ENCODE results near the gene GAK.

DNA sequence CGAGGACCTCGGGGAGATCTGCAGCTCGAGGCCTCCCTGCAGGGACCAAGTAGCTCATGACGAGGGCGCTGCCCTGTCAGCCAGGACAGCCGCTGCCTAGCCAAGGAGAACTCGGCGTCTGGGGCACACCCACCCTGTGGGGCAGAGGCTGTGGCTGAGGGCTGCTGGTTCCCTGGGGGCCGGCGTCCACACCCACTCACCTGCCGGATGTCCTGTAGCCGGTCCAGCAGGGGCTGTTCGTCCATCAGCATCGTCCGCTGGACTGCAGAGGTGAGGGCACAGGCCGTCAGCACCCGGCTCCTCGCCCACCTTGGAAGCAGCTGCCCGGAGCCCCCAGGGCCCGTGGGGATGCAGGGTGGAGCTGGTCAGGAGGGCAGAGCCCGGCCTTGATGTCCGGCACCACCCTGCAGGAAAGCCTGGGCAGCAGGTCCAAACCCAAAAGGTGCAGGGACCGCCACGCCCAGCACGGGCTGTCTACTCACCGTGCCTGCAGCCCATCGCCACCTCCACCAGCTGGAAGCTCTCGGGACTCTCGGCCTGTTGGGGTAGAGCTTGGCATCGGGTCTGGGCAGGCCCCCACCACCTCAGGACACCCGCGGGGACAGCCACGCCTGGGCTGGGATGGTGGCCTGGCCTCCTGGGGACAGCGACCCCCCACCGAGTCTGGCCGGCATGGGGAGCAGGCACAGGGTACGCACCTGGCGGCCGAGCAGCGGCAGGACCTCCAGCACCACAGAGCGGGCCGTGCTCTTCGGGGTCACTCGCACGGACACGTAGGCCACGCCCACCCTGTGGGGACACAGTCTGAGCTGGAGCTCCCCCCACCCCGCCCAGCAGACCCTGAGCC is 34.4 kb upstream of the GAK start:
- TF ChIP-seq, protein P1, sequence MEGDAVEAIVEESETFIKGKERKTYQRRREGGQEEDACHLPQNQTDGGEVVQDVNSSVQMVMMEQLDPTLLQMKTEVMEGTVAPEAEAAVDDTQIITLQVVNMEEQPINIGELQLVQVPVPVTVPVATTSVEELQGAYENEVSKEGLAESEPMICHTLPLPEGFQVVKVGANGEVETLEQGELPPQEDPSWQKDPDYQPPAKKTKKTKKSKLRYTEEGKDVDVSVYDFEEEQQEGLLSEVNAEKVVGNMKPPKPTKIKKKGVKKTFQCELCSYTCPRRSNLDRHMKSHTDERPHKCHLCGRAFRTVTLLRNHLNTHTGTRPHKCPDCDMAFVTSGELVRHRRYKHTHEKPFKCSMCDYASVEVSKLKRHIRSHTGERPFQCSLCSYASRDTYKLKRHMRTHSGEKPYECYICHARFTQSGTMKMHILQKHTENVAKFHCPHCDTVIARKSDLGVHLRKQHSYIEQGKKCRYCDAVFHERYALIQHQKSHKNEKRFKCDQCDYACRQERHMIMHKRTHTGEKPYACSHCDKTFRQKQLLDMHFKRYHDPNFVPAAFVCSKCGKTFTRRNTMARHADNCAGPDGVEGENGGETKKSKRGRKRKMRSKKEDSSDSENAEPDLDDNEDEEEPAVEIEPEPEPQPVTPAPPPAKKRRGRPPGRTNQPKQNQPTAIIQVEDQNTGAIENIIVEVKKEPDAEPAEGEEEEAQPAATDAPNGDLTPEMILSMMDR (conservative IDR thresholded peaks at IDR 0.05; ENCODE audit: low read depth, low read length), result no peak
- TF ChIP-seq POLR2A (IDR thresholded peaks at IDR 0.05; ENCODE audit: low read depth, low read length), result no peak
- no peak for TF ChIP-seq CEBPB (IDR thresholded peaks at IDR 0.05; ENCODE audit: low read depth, low read length)

Data from IMR-90 (cell line).